OCI-LY7 (cell line): ENCODE measurements around the gene CCL14. TPM values are rescaled to one million over a fixed set of nuclear protein-coding genes. Genes with fewer than 3 reads are reported as not detected.

Experiments
- BruUV-seq: library from RNA; stranded (reverse); fragments of 400-500 nt; replicated peaks from 2 replicates; lab custom pipeline; 2021; lab: Mats Ljungman, UMichigan
- CTCF ChIA-PET: fragments of 300-600 bp; sonication (Branson Sonifier 250); formaldehyde crosslinking; loops from one replicate; lab custom pipeline; 2022; ENCODE audit warnings: antibody characterized with exemption; ENCODE audit not compliant: unreplicated experiment; lab: Charles Lee
- POLR2A ChIA-PET: fragments of 300-600 bp; sonication (Branson Sonifier 250); formaldehyde crosslinking; loops from one replicate; lab custom pipeline; 2022; ENCODE audit warnings: antibody characterized with exemption; lab: Charles Lee
- DNase-seq: peaks from one replicate; pipeline ENCODE4 v3.0.0-alpha.2; 2015; ENCODE audit warnings: low spot score
- H2AFZ ChIP-seq: fragments of 200-600 bp; sonication (generic), shearing (Covaris generic); 2 replicates; pipeline ENCODE4 v1.6.1; 2014; ENCODE audit warnings: mild to moderate bottlenecking, antibody characterized with exemption, low read length, moderate library complexity
- H3K27ac ChIP-seq: fragments of 200-600 bp; sonication (generic); 2 replicates; pipeline ENCODE4 v1.5.1; 2014; ENCODE audit warnings: mixed run types, low read depth, mild to moderate bottlenecking, moderate library complexity, low read length, inconsistent platforms; ENCODE audit not compliant: poor library complexity, severe bottlenecking
- H3K36me3 ChIP-seq: fragments of 200-600 bp; sonication (generic); 2 replicates; pipeline ENCODE4 v1.6.1; 2014; ENCODE audit warnings: mild to moderate bottlenecking, antibody characterized with exemption, low read length, moderate library complexity, mixed read lengths; ENCODE audit not compliant: insufficient read depth
- H3K4me1 ChIP-seq: fragments of 200-600 bp; sonication (generic); 2 replicates; pipeline ENCODE4 v1.5.1; 2014; ENCODE audit warnings: mild to moderate bottlenecking, low read length; ENCODE audit not compliant: insufficient read depth, poor library complexity, severe bottlenecking
- H3K4me2 ChIP-seq: fragments of 200-600 bp; sonication (generic); 2 replicates; pipeline ENCODE4 v1.6.1; 2014; ENCODE audit warnings: mild to moderate bottlenecking, low read length
- H3K4me3 ChIP-seq: fragments of 200-600 bp; sonication (generic); 2 replicates; pipeline ENCODE4 v1.5.1; 2014; ENCODE audit warnings: mild to moderate bottlenecking, low read depth, low read length; ENCODE audit not compliant: poor library complexity, severe bottlenecking
- H3K79me2 ChIP-seq: fragments of 200-600 bp; sonication (generic); 2 replicates; pipeline ENCODE4 v1.6.1; 2016; ENCODE audit warnings: low read depth, mild to moderate bottlenecking, low read length, moderate library complexity, mixed read lengths; ENCODE audit not compliant: insufficient read depth
- H3K9me2 ChIP-seq: fragments of 200-600 bp; sonication (generic); 2 replicates; pipeline ENCODE4 v1.6.1; 2016; ENCODE audit warnings: mild to moderate bottlenecking, low read length, mixed read lengths; ENCODE audit not compliant: insufficient read depth
- H3K9me3 ChIP-seq: fragments of 200-600 bp; sonication (generic); 2 replicates; pipeline ENCODE4 v1.6.1; 2014; ENCODE audit warnings: mild to moderate bottlenecking, mixed run types, low read length, mixed read lengths
- H4K20me1 ChIP-seq: fragments of 200-600 bp; sonication (generic); 2 replicates; pipeline ENCODE4 v1.6.1; 2014; ENCODE audit warnings: mild to moderate bottlenecking, antibody characterized with exemption, low read length, moderate library complexity, mixed read lengths; ENCODE audit not compliant: insufficient read depth
- EZH2phosphoT487 ChIP-seq: fragments of 200-600 bp; sonication (generic); IDR thresholded peaks from 2 replicates; pipeline ENCODE4 v1.6.1; 2018; ENCODE audit warnings: low read depth, borderline replicate concordance, mild to moderate bottlenecking, mixed run types, antibody characterized with exemption, low read length, moderate library complexity, mixed read lengths
- intact Hi-C: fragments of 100-400 bp; cut with micrococcal nuclease; formaldehyde crosslinking; loops from one replicate; pipeline ENCODE4 v1.10.0; 2022; ENCODE audit not compliant: unreplicated experiment
- total RNA-seq, 2 experiments: library from RNA; depleted of rRNA in 1 of 2; stranded (reverse); fragments of >200 nt in 1 of 2; shearing (Covaris generic) in 1 of 2; gene quantifications; 2 replicates each; pipeline ENCODE4 v1.2.3, GENCODE V29; 2014 to 2022
- TF ChIP-seq, protein P1 (sequence below): fragments of 200-600 bp; sonication (generic); conservative IDR thresholded peaks from 2 replicates; pipeline ENCODE4 v1.5.1; 2014; ENCODE audit warnings: mild to moderate bottlenecking, antibody characterized with exemption, low read length, moderate library complexity, mixed read lengths

CCL14 gene
- total RNA-seq, 2 experiments from 2014 or later: not detected

DNA sequence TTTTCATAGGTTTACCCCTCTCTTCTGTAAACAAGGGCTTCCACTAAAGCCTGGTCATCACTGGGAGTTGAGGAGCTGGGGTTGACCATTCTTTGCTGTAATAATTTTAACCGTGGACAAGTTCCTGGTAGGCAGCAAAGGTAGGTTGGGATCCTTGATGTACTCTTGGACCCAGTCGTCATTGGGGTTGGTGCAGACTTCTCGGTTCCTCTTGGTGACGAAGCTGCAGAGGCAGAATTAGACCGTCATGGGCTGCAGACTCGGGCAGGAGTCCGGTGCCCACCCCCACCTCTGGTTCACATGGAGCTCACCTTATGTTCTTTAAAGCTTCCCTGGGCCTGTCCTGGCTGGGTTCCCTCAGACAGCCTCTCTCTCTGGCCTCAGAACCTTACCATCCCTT lies 9.0 kb downstream of the CCL14 start:
- Histone ChIP-seq H3K36me3 (no peaks in the 10 kb centered on the region), H3K27ac (no peak overlapping the region), H4K20me1 (no peaks in the 10 kb centered on the region), H3K4me1 (no peaks in the 10 kb centered on the region), H3K79me2 (no peaks in the 10 kb centered on the region), H3K9me2 (no peaks in the 10 kb centered on the region), H3K4me3 (no peak overlapping the region), H2AFZ (no peak overlapping the region), H3K9me3 (no peaks in the 10 kb centered on the region), H3K4me2 (no peak overlapping the region)
- CTCF ChIA-PET: no interaction called here
- POLR2A ChIA-PET: no interaction called here
- DNase-seq: no peak
- no TSS peak for BruUV-seq
- TF ChIP-seq, protein P1, sequence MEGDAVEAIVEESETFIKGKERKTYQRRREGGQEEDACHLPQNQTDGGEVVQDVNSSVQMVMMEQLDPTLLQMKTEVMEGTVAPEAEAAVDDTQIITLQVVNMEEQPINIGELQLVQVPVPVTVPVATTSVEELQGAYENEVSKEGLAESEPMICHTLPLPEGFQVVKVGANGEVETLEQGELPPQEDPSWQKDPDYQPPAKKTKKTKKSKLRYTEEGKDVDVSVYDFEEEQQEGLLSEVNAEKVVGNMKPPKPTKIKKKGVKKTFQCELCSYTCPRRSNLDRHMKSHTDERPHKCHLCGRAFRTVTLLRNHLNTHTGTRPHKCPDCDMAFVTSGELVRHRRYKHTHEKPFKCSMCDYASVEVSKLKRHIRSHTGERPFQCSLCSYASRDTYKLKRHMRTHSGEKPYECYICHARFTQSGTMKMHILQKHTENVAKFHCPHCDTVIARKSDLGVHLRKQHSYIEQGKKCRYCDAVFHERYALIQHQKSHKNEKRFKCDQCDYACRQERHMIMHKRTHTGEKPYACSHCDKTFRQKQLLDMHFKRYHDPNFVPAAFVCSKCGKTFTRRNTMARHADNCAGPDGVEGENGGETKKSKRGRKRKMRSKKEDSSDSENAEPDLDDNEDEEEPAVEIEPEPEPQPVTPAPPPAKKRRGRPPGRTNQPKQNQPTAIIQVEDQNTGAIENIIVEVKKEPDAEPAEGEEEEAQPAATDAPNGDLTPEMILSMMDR: no peak
- TF ChIP-seq EZH2phosphoT487: no peak
- intact Hi-C loops: loop anchor here (10.0 kb wide), 1 partner anchor 97 kb away; no protein-coding TSS in a partner anchor

DNA sequence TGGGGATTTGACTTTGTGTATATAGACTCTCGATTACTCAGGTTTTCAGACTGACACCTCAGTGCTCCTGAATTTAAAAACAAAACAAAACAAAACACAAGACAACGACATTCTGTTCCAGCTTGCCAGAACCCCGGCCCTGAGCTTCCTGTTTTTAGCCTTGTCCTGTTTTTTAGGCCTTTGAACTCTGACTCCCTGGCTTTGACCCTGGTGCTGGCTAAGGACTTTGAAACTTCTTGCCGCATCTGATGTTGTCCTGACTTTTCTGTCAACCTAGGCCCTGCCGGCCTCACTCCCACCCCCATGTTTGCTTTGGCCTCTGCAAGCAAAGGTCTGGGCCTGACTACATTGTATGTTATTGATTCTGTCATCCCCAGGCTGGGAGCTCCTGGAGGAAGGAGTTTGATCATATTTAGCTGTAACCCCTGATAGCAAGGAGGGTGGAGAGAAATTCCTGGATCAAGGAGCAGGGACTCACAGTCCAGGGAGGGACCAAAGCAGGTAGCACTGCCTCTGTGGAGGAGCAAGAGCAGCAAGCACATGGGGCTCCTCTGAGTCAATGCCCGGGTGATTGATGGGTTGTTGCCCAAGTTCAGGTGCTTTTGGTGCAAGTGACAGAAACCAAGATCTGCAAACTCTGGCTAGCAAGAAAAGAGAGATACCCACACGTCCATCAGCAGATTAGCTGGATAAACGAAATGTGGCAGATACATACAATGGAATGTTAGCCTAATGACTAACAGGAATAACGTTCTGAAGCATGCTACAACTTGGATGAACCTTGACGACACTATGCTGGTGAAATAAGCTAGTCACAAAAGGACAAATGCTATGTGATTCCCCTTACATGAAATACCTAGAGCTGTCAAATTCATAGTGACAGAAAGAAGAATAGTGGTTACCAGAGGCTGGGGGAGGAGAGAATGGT lies 12.9 kb downstream of the CCL14 start:
- ChIA-PET CTCF (no interaction called here), POLR2A (interaction anchor here (0.7 kb wide), 1 partner anchor 27 kb away, joined by 8 read pairs; the partner anchor contains the start of gene CCL15)
- Histone ChIP-seq H2AFZ (no peak overlapping the region), H3K27ac (no peak overlapping the region), H3K9me3 (no peaks in the 10 kb centered on the region), H4K20me1 (no peaks in the 10 kb centered on the region), H3K4me3 (no peak overlapping the region), H3K36me3 (no peaks in the 10 kb centered on the region), H3K4me2 (no peak overlapping the region), H3K4me1 (no peaks in the 10 kb centered on the region), H3K79me2 (no peaks in the 10 kb centered on the region), H3K9me2 (no peaks in the 10 kb centered on the region)
- no TSS peak for BruUV-seq
- intact Hi-C loops: loop anchor here (10.0 kb wide), 1 partner anchor 101 kb away; no protein-coding TSS in a partner anchor
- TF ChIP-seq, protein P1: no peak
- TF ChIP-seq EZH2phosphoT487: no peak
- no peak for DNase-seq
